IMR-90 (cell line): Measurements from ENCODE around the gene PKHD1. TPM values are rescaled to one million over a fixed set of nuclear protein-coding genes. Genes with fewer than 3 reads are reported as not detected.

Experiments
- ATAC-seq: fragments of 200-7000 bp; cut with Tn5 transposase; 2 replicates; pipeline ENCODE4 v1.9.1; 2020; ENCODE audit warnings: low read depth, mild to moderate bottlenecking, moderate library complexity
- BruUV-seq: library from RNA; stranded (reverse); fragments of 400-500 nt; replicated peaks from 2 replicates; lab custom pipeline; 2021; lab: Mats Ljungman, UMichigan
- CTCF ChIA-PET: fragments of 300-600 bp; formaldehyde crosslinking; extraction: SDS; loops from one replicate; lab custom pipeline; 2021; ENCODE audit warnings: antibody characterized with exemption; lab: Yijun Ruan, JAX
- POLR2A ChIA-PET: fragments of 300-600 bp; sonication (Branson Sonifier 250); formaldehyde crosslinking; loops from one replicate; lab custom pipeline; 2022; ENCODE audit warnings: antibody characterized with exemption; ENCODE audit not compliant: unreplicated experiment; lab: Charles Lee
- DNase-seq: peaks from one replicate; pipeline ENCODE4 v3.0.0; 2013
- H2AFZ ChIP-seq: replicated peaks from 2 replicates; pipeline ENCODE3; 2013; ENCODE audit warnings: low read length, mild to moderate bottlenecking; ENCODE audit not compliant: poor library complexity
- H2AK5ac ChIP-seq: 2 replicates; pipeline ENCODE4 v1.6.1; 2013; ENCODE audit warnings: low read depth, low read length, inconsistent platforms
- H2AK9ac ChIP-seq: replicated peaks from 2 replicates; pipeline ENCODE3; 2013; ENCODE audit warnings: mild to moderate bottlenecking, low read depth, low read length, moderate library complexity; ENCODE audit not compliant: poor library complexity
- H2BK120ac ChIP-seq: 2 replicates; pipeline ENCODE4 v1.6.1; 2013; ENCODE audit warnings: low read depth, low read length, inconsistent platforms
- H2BK15ac ChIP-seq: 3 replicates; pipeline ENCODE4 v1.6.1; 2013; ENCODE audit warnings: low read depth, low read length, inconsistent platforms
- H2BK20ac ChIP-seq: 2 replicates; pipeline ENCODE4 v1.6.1; 2013; ENCODE audit warnings: low read depth, mild to moderate bottlenecking, inconsistent platforms, low read length, moderate library complexity
- H2BK5ac ChIP-seq: 2 replicates; pipeline ENCODE4 v1.6.1; 2013; ENCODE audit warnings: mild to moderate bottlenecking, low read depth, low read length, inconsistent platforms; ENCODE audit not compliant: poor library complexity, severe bottlenecking
- H3K14ac ChIP-seq: replicated peaks from 2 replicates; pipeline ENCODE4 v1.6.1; 2013; ENCODE audit warnings: low read depth, low read length, inconsistent platforms
- H3K18ac ChIP-seq: 2 replicates; pipeline ENCODE4 v1.6.1; 2013; ENCODE audit warnings: low read depth, low read length, control low read depth
- H3K23ac ChIP-seq: 2 replicates; pipeline ENCODE4 v1.6.1; 2013; ENCODE audit warnings: low read depth, low read length, inconsistent platforms
- H3K27ac ChIP-seq: 2 replicates; pipeline ENCODE4 v1.5.1; 2013; ENCODE audit warnings: mild to moderate bottlenecking, control low read depth, low read length; ENCODE audit not compliant: insufficient read depth
- H3K27me3 ChIP-seq: 2 replicates; pipeline ENCODE4 v1.6.1; 2013; ENCODE audit warnings: low read length; ENCODE audit not compliant: control insufficient read depth, insufficient read depth
- H3K36me3 ChIP-seq: 2 replicates; pipeline ENCODE4 v1.6.1; 2013; ENCODE audit warnings: low read length, mixed read lengths; ENCODE audit not compliant: control insufficient read depth, insufficient read depth
- H3K4ac ChIP-seq: 2 replicates; pipeline ENCODE4 v1.6.1; 2013; ENCODE audit warnings: low read depth, low read length, inconsistent platforms
- H3K4me1 ChIP-seq: 2 replicates; pipeline ENCODE4 v1.6.1; 2013; ENCODE audit warnings: low read length, mixed read lengths; ENCODE audit not compliant: control insufficient read depth, insufficient read depth
- H3K4me2 ChIP-seq: 2 replicates; pipeline ENCODE4 v1.6.1; 2013; ENCODE audit warnings: low read depth, mild to moderate bottlenecking, control low read depth, low read length, moderate library complexity
- H3K4me3 ChIP-seq: 2 replicates; pipeline ENCODE4 v1.5.1; 2013; ENCODE audit warnings: low read depth, mild to moderate bottlenecking, control low read depth, low read length, moderate library complexity; ENCODE audit not compliant: insufficient read depth
- H3K56ac ChIP-seq: 2 replicates; pipeline ENCODE4 v1.6.1; 2013; ENCODE audit warnings: low read length, inconsistent platforms; ENCODE audit not compliant: insufficient read depth; ENCODE audit errors: extremely low read depth
- H3K79me1 ChIP-seq, 2 experiments: 2 replicates each; pipeline ENCODE4 v1.6.1; 2013; ENCODE audit warnings: low read length in 2 of 2, inconsistent platforms in 1 of 2, low read depth in 1 of 2
- H3K9ac ChIP-seq: 2 replicates; pipeline ENCODE4 v1.6.1; 2013; ENCODE audit warnings: low read depth, low read length, control low read depth
- H3K9me1 ChIP-seq: 2 replicates; pipeline ENCODE4 v1.6.1; 2013; ENCODE audit warnings: low read length, inconsistent platforms; ENCODE audit not compliant: insufficient read depth
- H3K9me3 ChIP-seq: 2 replicates; pipeline ENCODE4 v1.6.1; 2013; ENCODE audit warnings: low read length; ENCODE audit not compliant: control insufficient read depth, insufficient read depth
- H4K20me1 ChIP-seq: 2 replicates; pipeline ENCODE4 v1.6.1; 2013; ENCODE audit warnings: low read length, inconsistent platforms; ENCODE audit not compliant: insufficient read depth
- H4K5ac ChIP-seq: 2 replicates; pipeline ENCODE4 v1.6.1; 2013; ENCODE audit warnings: mild to moderate bottlenecking, low read depth, low read length, control low read depth
- H4K8ac ChIP-seq, 2 experiments: 2 replicates each; pipeline ENCODE4 v1.6.1; 2013; ENCODE audit warnings: low read depth in 2 of 2, low read length in 2 of 2, control low read depth in 1 of 2, inconsistent platforms in 1 of 2
- H4K91ac ChIP-seq: 2 replicates; pipeline ENCODE4 v1.6.1; 2013; ENCODE audit warnings: low read depth, low read length, inconsistent platforms; ENCODE audit not compliant: insufficient read depth
- CEBPB ChIP-seq: IDR thresholded peaks from 2 replicates; pipeline ENCODE4 v1.6.1; 2012; ENCODE audit warnings: low read depth, low read length, improper control_type of control experiment
- CHD1 ChIP-seq: IDR thresholded peaks from 2 replicates; pipeline ENCODE4 v1.6.1; 2012; ENCODE audit warnings: low read depth, low read length, improper control_type of control experiment
- MAZ ChIP-seq: IDR thresholded peaks from 2 replicates; pipeline ENCODE4 v1.6.1; 2012; ENCODE audit warnings: low read depth, mild to moderate bottlenecking, low read length, improper control_type of control experiment, moderate library complexity, borderline replicate concordance
- NFE2L2 ChIP-seq: fragments of 150-350 bp; IDR thresholded peaks from 2 replicates; pipeline ENCODE4 v1.6.1; 2016; ENCODE audit warnings: low read depth, mild to moderate bottlenecking, low read length
- RAD21 ChIP-seq: IDR thresholded peaks from 2 replicates; pipeline ENCODE4 v1.6.1; 2012; ENCODE audit warnings: low read length, improper control_type of control experiment
- RFX5 ChIP-seq: IDR thresholded peaks from 2 replicates; pipeline ENCODE4 v1.8.0; 2012; ENCODE audit warnings: low read depth, mild to moderate bottlenecking, low read length, moderate library complexity
- WGBS, 2 experiments: methylation state at CpG; one replicate each; pipeline versions ENCODE4 v1.1.5 to v1.1.7; 2013; ENCODE audit warnings: missing lambda C conversion rate in 2 of 2; ENCODE audit not compliant: insufficient read length in 1 of 2; ENCODE audit errors: extremely low coverage in 2 of 2; 5-methylcytosine and 5-hydroxymethylcytosine counted together
- dilution Hi-C: fragments of 300-500 bp; cut with HindIII; formaldehyde crosslinking; loops from one replicate; pipeline ENCODE4 v1.14.3; 2018; ENCODE audit warnings: low sequenced_read_pairs; ENCODE audit not compliant: unreplicated experiment
- in situ Hi-C: fragments of 300-500 bp; cut with MboI; formaldehyde crosslinking; loops from 3 replicates; pipeline ENCODE4 v1.14.3; 2019; ENCODE audit warnings: low sequenced_read_pairs, inconsistent platforms, mixed read lengths
- intact Hi-C: fragments of 100-400 bp; cut with micrococcal nuclease; formaldehyde crosslinking; loops from 2 replicates; pipeline ENCODE4 v1.10.0; 2022
- polyA plus RNA-seq, 3 experiments: library from polyadenylated mRNA; depleted of rRNA; stranded (reverse); fragments of >200 nt; gene quantifications; 2 replicates each; pipeline ENCODE4 v1.2.3, GENCODE V29; 2012; ENCODE audit warnings: low replicate concordance in 1 of 3
- total RNA-seq: library from RNA; depleted of rRNA; stranded (reverse); fragments of >200 nt; gene quantifications from 2 replicates; pipeline ENCODE4 v1.2.3, GENCODE V29; 2012

The PKHD1 gene
- total and polyA plus RNA-seq, 2 of the 4 experiments (the other 2 are of a cell fraction): not detected

- no peaks in the 10 kb centered on the region for H4K20me1 ChIP-seq
- intact Hi-C loops (no loop called here), dilution Hi-C loops (no loop called here), in situ Hi-C loops (no loop called here)
- no peaks in the 10 kb centered on the region for H3K9me3 ChIP-seq
- H3K27me3 ChIP-seq: no peaks in the 10 kb centered on the region
- H3K23ac ChIP-seq: no peak overlapping the region
- H2AK9ac ChIP-seq: no peak overlapping the region
- H2BK15ac ChIP-seq: no peak overlapping the region
- H3K14ac ChIP-seq: no peak overlapping the region
- TF ChIP-seq NFE2L2 (no peak), CEBPB (no peak), MAZ (no peak), RFX5 (no peak), CHD1 (no peak), RAD21 (no peak)
- no peak overlapping the region for H3K9ac ChIP-seq
- CTCF ChIA-PET: no interaction called here
- no peak overlapping the region for H2BK120ac ChIP-seq
- H2AFZ ChIP-seq: no peak overlapping the region
- H3K9me1 ChIP-seq: no peaks in the 10 kb centered on the region
- no peak for DNase-seq
- no peaks in the 10 kb centered on the region for H3K4me1 ChIP-seq
- ATAC-seq: no peak
- no peak overlapping the region for H3K4me3 ChIP-seq
- H4K91ac ChIP-seq: no peak overlapping the region
- POLR2A ChIA-PET: no interaction called here
- no peak overlapping the region for H4K8ac ChIP-seq
- no peaks in the 10 kb centered on the region for H3K36me3 ChIP-seq
- no peak overlapping the region for H3K4me2 ChIP-seq
- H3K27ac ChIP-seq: no peak overlapping the region
- H3K4ac ChIP-seq: no peak overlapping the region
- H2BK5ac ChIP-seq: no peak overlapping the region
- H3K18ac ChIP-seq: no peak overlapping the region
- H4K5ac ChIP-seq: no peak overlapping the region
- no peaks in the 10 kb centered on the region for H3K79me1 ChIP-seq
- BruUV-seq: no TSS peak
- H2BK20ac ChIP-seq: no peak overlapping the region
- WGBS, 2 experiments: no CpG with 5 or more reads among the region's 1 CpG
- no peak overlapping the region for H2AK5ac ChIP-seq
- no peak overlapping the region for H3K56ac ChIP-seq
These were observed 256.7 kb downstream of the PKHD1 start for GRCh38 chr6:51830666-51831065.
